IPS-NIHi7 (cell line): ENCODE data around the gene SORL1.
"Not testable (repeated sequence)": the region's sequence is repeated elsewhere in the genome, so short reads cannot be mapped to it uniquely, and the experiment has no call there.

ENCODE experiments used
- DNase-seq: peaks from one replicate; pipeline ENCODE4 v3.0.0; 2012; ENCODE audit warnings: mixed read lengths; ENCODE audit errors: extremely low spot score

The SORL1 gene

DNA sequence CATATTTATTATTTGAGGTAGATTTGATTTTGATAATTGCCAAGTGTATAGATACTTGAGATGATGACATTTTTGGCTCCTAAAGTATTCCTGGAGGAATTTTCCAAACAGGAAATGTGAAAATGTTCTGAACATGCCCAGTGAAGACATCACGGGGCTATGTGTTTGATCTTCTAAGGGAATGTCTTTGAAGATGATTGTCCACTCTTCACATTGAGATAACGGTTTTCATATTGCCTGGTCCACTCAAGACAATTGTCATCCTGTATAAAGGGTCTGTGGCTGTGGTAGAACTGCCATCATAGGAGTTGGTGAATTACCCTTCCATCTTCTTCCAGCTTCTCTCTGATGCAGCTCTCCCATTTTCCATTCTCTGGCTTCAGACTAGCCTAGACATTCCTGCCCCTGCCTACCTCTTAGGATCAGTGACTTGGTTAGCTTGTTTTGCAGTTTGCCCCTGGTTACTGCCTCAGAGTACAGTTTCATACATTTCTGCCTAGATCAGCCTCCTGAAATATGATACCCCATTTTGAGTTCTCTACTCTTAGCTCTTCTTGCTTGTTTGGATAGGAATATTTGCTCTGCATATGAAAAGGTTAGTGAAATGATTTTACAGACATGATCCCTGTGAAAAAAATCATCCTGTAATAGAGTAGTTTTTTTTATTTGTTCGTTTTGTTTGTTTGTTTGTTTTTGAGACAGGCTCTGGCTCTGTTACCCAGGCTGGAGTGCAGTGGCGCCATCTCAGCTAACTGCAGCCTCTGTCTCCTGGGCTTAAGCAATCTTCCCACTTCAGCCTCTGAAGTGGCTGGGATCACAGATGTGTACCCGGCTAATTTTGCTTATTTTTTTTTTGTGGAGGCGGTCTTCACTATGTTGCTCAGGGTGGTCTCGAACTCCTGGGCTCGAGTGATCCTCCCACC lies 112.0 kb downstream of the SORL1 start:
- DNase-seq: no peak

GRCh38 chr11:121564948-121565684 lies 113.0 kb downstream of the SORL1 start:
- no peak for DNase-seq

- no peak for DNase-seq
Measured at GRCh38 chr11:121566279-121567168, 114.4 kb downstream of the SORL1 start.

DNA sequence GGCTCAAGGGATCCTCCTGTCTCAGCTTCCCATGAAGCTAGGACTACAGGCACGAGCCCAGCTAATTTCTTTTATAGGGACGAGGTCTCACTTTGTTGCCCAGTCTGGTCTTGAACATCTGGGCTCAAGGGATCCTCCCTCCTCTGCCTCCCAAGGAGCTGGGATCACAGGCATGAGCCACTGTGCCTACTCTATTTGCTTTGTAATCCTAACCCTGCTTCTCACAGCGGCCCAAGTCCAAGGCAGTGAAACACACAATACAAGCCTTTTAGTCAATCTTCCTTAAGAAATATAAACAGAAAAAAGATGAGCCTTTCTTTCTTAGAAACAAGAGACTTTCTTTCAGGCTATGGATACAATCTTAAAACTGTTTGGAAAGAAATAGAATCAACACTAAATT lies 115.9 kb downstream of the SORL1 start:
- DNase-seq: no peak

DNA sequence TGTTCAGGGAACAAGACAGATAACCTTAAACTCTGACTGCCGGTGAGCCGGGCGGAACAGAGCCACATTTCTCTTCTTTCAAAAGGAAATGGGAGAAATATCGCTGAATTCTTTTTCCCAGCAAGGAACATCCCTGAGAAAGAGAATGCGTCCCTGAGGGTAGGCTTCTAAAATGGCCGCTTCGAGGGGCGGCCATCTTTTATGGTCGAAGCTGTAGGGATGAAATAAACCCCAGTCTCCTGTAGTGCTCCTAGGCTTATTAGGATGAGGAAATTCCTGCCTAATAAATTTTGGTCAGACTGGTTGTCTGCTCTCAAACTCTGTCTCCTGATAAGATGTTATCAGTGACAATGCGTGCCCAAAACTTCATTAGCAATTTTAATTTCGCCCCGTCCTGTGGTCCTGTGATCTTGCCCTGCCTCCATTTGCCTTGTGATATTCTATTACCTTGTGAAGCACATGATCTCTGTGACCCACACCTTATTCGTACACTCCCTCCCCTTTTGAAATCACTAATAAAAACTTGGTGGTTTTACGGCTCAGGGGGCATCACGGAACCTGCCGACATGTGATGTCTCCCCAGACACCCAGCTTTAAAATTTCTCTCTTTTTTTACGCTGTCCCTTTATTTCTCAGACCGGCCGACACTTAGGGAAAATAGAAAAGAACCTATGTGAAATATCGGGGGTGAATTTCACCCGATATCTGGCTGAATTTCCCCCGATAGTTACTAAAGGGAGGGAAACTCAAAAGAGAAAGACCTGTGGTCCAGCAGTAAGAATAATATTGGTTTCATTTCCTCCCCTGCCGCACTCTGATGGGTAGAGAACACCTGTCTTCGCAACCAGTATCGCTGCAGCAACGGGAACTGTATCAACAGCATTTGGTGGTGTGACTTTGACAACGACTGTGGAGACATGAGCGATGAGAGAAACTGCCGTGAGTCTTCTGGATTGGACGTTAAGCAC lies 117.5 kb downstream of the SORL1 start:
- DNase-seq: not testable (repeated sequence)

DNA sequence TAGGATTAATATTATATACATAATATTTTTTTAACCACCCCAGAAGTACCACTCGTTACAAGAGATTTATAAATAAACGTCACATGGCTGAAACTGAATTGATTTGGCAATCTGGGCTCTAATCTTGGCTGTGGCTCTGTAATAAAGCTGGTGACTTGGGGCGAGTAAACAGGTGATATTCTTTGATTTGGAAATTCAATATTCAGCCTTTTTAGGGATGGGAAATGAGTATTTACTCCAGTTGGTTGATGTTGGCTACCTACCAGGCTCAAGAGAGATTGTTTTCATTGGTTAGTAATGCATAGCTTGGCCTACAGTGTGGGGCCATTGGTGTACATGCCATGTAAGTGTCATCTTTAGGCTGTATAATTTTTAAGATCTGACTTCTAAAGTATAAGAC lies 118.3 kb downstream of the SORL1 start:
- DNase-seq: no peak

DNA sequence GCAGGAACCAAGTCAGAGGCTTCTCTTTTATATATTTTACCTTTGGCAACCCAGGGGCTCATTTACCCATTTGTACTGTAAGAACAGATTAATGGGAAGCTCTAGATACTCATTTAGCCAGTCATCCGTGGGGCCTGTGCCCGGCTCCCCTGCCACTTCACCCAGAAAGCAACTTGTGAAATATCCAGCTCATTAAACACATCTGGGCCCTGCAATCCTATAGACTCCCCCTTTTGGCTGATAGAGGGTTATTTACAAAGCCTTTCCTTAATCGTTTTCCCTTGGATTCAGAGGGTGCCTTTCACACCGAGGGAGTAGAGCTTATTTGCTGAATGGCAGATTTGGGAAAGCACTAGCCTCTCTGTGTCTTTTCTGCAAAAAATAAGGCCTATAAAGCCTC lies 119.4 kb downstream of the SORL1 start:
- no peak for DNase-seq

DNA sequence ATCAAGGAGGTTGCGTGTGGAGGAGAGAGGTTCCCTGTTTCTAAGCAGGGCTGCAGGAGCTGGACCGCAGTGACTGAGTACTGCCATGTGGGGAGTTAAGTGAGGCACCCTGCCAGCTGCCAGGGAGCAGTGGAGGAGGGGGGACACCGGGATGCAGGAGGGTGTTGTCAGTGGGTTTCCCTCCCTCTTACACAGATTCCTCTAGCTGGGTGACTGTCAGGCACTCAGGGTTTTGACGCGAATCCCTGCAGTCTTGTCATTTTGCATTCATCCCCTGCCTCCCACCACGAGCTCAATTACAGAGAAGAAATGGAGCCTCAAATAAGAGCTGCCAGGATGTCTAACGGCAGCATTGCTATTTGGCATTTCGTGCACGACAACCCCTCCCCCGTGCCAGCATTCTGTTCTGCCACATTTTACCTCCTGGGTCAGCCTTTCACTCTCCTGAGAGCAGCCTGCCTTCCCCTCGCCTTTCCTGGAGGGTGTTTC lies 120.5 kb downstream of the SORL1 start:
- DNase-seq: no peak

GRCh38 chr11:121574801-121575200 lies 122.7 kb downstream of the SORL1 start:
- DNase-seq: no peak

DNA sequence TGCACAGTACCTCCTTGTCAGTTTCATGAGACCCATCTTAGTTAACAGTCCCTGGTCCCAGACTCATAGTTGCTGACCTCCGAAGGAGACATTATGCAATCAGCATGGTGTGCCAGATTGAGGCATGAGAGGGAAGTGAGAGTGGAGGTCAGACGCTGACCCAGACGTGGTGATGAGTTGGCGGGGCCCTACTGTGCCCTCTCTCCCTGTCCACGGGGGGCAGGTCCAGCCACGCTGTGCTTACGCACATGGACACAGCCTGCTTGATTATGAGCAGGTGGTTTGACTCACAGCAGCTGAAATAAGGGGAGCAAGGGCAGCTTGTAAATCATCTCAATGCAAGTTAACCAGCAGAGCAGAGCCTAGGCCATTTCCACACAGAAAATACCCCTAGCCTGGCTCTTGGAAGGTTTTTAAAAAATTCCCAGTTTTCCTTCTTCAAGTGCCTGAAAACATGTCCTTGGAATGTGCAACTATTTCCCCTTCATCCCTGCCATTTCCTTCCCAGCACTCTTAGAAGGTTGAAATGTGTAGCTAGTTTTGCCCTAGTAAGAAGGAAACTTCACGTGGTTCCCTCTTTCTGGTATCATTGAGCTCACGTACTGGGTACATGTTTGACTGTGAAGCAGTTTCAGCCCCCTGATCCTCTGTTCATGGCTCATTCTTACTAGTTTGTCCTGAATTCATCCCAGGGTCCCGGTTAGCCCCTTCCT lies 123.3 kb downstream of the SORL1 start:
- no peak for DNase-seq

DNA sequence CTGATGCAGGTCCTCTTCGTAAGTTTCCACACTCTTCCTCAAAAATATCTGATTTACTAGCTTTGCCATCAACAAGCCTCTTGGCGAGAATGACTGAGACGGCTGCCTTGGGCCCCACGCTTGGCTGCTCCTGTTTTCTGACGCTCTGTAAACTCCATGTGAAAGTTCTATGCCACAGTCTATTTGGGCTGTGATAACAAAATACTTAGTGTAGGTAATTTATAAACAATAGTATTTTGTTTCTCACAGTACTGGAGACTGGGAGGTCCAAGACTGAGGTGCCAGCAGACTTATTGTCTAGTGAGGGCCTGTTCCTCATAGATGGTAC lies 123.8 kb downstream of the SORL1 start:
- no peak for DNase-seq

DNA sequence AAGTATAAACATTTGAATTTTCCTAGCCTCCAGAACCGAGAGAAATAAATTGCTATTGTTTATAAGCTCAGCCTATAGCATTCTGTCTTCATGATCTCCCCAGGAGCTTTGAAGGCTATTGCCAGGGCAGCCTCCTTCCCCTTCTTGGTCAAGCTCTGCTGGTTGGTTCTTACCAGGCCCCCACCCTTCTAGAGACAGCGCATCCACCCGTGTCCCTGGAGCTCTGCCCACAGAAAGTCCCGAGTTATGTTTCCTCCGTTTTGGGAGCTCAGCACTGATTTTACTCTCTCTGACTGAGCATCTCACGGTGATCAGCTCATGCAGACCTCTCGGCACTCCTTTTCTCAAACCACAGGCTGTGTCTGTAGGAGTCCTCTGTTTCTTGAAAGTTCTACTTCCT lies 124.4 kb downstream of the SORL1 start:
- DNase-seq: no peak

GRCh38 chr11:121577106-121577848 lies 125.2 kb downstream of the SORL1 start:
- no peak for DNase-seq

DNA sequence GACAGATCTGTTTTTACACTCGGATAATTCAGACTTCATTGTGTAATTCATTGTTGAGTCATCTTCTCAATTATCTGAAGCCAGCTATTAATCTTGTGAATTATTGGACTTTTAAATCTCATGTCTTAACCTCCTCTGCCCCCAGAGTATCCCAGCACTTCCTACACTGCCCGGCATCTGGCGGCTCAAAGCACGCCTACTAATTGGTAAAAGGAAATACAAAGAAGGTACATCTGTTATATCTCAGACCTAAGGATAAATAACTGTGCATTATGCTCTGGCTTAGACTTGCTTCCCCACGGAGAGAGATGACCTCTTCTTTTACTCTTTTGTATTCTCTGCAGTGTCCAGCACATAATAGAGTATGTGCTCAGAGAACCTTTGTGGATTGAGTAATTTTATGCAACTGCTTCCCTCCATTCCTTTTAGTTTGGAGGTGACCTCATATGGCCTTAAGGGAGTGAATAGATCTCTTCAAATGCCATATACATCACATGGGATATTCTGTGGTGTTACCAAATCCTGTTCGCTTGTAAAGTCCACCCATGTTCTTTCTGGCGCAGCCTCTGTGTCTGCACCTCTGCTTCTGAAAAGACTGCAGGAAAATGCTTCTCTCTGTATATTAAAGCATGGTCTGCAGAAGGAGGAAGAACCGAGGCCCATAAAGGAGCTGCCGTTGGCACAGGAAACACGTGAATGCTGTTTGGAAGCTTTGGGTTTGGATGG lies 126.3 kb downstream of the SORL1 start:
- DNase-seq: no peak

DNA sequence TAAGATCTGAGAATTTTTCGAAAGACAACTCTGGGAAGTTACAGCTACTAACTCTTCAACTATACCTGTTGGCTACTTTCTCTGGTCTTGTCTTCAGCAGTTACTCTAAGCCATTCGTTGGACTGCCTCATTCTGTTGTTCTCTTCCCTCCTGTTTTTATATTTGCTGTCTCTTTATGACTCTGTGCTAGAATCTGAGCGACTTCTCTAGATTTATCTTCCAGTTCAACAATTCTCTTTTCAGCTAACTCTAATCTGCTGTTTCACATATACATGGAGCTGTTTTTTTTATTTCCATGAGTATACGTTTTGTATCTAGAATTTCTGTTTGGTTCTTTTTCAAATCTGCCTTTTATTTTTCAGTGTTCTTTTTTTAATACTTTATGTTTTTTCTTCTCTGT lies 128.0 kb downstream of the SORL1 start:
- DNase-seq: no peak

DNA sequence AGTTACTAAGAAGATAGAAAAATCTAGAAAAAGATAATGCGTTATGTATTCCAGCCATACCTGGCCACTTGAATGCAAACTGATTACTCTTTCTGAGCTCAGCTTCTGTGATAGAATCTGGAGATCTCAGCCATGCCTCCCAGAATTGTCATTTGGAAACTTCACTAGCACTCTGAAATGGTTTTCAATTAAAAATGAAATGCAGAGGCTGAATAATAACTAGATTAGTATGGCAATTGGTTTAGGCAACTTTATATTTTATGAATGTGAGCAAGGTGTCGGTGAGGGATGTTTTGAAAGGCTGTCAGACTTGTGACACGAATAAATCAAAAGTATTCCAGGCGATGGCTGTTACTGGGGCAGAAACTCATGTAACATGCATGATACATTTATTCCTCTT lies 129.5 kb downstream of the SORL1 start:
- DNase-seq: no peak

- no peak for DNase-seq
Measured at GRCh38 chr11:121582296-121582695, 130.2 kb downstream of the SORL1 start.

- no peak for DNase-seq
Measured at GRCh38 chr11:121583825-121584224, 131.7 kb downstream of the SORL1 start.

DNA sequence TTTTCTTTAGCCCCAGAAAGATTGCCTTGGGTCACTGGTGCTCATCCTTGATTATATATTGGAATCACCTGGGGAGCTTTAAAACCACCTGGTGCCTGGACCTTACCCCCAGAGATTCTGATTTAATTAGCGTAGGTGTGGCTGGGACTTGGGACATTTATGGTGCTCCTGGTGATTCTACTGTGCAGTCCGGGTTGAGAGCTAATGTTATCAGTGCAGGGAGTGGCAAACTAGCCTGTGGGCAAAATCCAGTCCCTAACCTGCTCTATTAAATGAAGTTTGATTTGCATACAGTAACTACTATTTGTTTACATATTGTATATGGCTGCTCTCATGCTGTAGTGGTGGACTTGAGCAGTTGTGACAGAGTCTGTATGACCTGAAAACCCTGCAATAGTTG lies 134.6 kb downstream of the SORL1 start:
- DNase-seq: no peak
